ENCODE measurements around the gene POLQ. TPM values are rescaled to one million over a fixed set of nuclear protein-coding genes. Genes with fewer than 3 reads are reported as not detected.
A peak's percentile ranks its signal among the peaks of the same experiment; 100 is the strongest.

Gene POLQ
- total and polyA plus RNA-seq, 7 donors = under 0.01 to 2.0 (median 0.46) TPM

- H3K27ac ChIP-seq = no peak overlapping the region
- H3K4me3 ChIP-seq = no peak overlapping the region
- intact Hi-C loops (cut with DNase I) = no loop called here
- H3K36me3 ChIP-seq = no peaks in the 10 kb centered on the region
- H3K9me3 ChIP-seq = no peaks in the 10 kb centered on the region
- DNase-seq = no peak
- H3K27me3 ChIP-seq = no peaks in the 10 kb centered on the region
- WGBS, 2 donors = 76 to 83% methylated on average over 3 of the region's 3 CpGs
- no peak for TF ChIP-seq EP300 (IDR thresholded peaks at IDR 0.05)
- TF ChIP-seq POLR2A (IDR thresholded peaks at IDR 0.05) = no peak
- TF ChIP-seq POLR2AphosphoS5 (IDR thresholded peaks at IDR 0.05) = no peak
- H3K4me1 ChIP-seq = peaks cover 0 to 11% (median 3%) of the 10 kb centered on the region in 4 donors
Observed at GRCh38 chr3:121436641-121437040, 109.1 kb downstream of the POLQ start.

- no peak for DNase-seq
- no peaks in the 10 kb centered on the region for H3K36me3 ChIP-seq
- H3K4me1 ChIP-seq = peaks cover 0 to 11% (median 5%) of the 10 kb centered on the region in 4 donors
- TF ChIP-seq POLR2AphosphoS5 (IDR thresholded peaks at IDR 0.05) (no peak), CTCF (IDR thresholded peaks at IDR 0.05) (no peak), POLR2A (IDR thresholded peaks at IDR 0.05) (no peak), EP300 (IDR thresholded peaks at IDR 0.05) (no peak)
- 89 to 99% methylated on average over 2 of the region's 2 CpGs for WGBS, 2 donors
- intact Hi-C loops (cut with DNase I) = no loop called here
- no peak overlapping the region for H3K4me3 ChIP-seq
- H3K27me3 ChIP-seq = no peaks in the 10 kb centered on the region
- no peaks in the 10 kb centered on the region for H3K9me3 ChIP-seq
- no peak overlapping the region for H3K27ac ChIP-seq
Observed at GRCh38 chr3:121436074-121436473, 109.7 kb downstream of the POLQ start.

GRCh38 chr3:121431726-121432517 is 113.9 kb downstream of the POLQ start:
- no peak overlapping the region for H3K27ac ChIP-seq
- intact Hi-C loops (cut with DNase I) = no loop called here
- 58 to 61% methylated on average over 5 of the region's 5 CpGs for WGBS, 2 donors
- peak overlapping the region in 2 of 4 donors; percentile 21 to 32 for H3K4me3 ChIP-seq
- no peaks in the 10 kb centered on the region for H3K36me3 ChIP-seq
- H3K4me1 ChIP-seq = peaks cover 0 to 11% (median 5%) of the 10 kb centered on the region in 4 donors
- DNase-seq = no peak
- H3K9me3 ChIP-seq = no peaks in the 10 kb centered on the region
- no peaks in the 10 kb centered on the region for H3K27me3 ChIP-seq
- no peak for TF ChIP-seq POLR2AphosphoS5 (IDR thresholded peaks at IDR 0.05)
- no peak for TF ChIP-seq EP300 (IDR thresholded peaks at IDR 0.05)
- no peak for TF ChIP-seq CTCF (IDR thresholded peaks at IDR 0.05)
- TF ChIP-seq POLR2A (IDR thresholded peaks at IDR 0.05) = no peak

- intact Hi-C loops (cut with DNase I) = no loop called here
- no peaks in the 10 kb centered on the region for H3K36me3 ChIP-seq
- TF ChIP-seq CTCF (IDR thresholded peaks at IDR 0.05) = no peak
- TF ChIP-seq POLR2AphosphoS5 (IDR thresholded peaks at IDR 0.05) = no peak
- TF ChIP-seq POLR2A (IDR thresholded peaks at IDR 0.05) = no peak
- TF ChIP-seq EP300 (IDR thresholded peaks at IDR 0.05) = no peak
- no peak overlapping the region for H3K27ac ChIP-seq
- H3K4me3 ChIP-seq = no peak overlapping the region
- no peaks in the 10 kb centered on the region for H3K9me3 ChIP-seq
- DNase-seq = no peak
- no peaks in the 10 kb centered on the region for H3K27me3 ChIP-seq
- peaks cover 0 to 11% (median 5%) of the 10 kb centered on the region in 4 donors for H3K4me1 ChIP-seq
Observed at GRCh38 chr3:121430664-121431215, 115.0 kb downstream of the POLQ start.

GRCh38 chr3:121424549-121424948 is 121.2 kb downstream of the POLQ start:
- DNase-seq = no peak
- Histone ChIP-seq H3K4me1 (no peaks in the 10 kb centered on the region), H3K27ac (no peak overlapping the region), H3K4me3 (no peak overlapping the region), H3K9me3 (no peaks in the 10 kb centered on the region), H3K27me3 (no peaks in the 10 kb centered on the region), H3K36me3 (no peaks in the 10 kb centered on the region)
- intact Hi-C loops (cut with DNase I) = no loop called here
- no peak for TF ChIP-seq POLR2A (IDR thresholded peaks at IDR 0.05)
- no peak for TF ChIP-seq POLR2AphosphoS5 (IDR thresholded peaks at IDR 0.05)
- TF ChIP-seq EP300 (IDR thresholded peaks at IDR 0.05) = no peak
- no peak for TF ChIP-seq CTCF (IDR thresholded peaks at IDR 0.05)
